ENCODE data around the gene EIF4ENIF1.

EIF4ENIF1 gene

GRCh38 chr22:31475800-31476199 is 13.8 kb downstream of the EIF4ENIF1 start:
- Histone ChIP-seq H3K4me3 (ENCODE audit: low read depth, low read length) (no peak overlapping the region), H3K4me1 (ENCODE audit: control insufficient read depth, insufficient read depth, low read length, unreplicated experiment) (no peaks in the 10 kb centered on the region), H3K27ac (ENCODE audit: low read depth, low read length) (no peak overlapping the region), H3K27me3 (ENCODE audit: insufficient read depth, low read length) (no peaks in the 10 kb centered on the region), H3K36me3 (ENCODE audit: insufficient read depth, low read length) (no peaks in the 10 kb centered on the region; the same call in 1 of the 2 replicates), H2AFZ (ENCODE audit: low read length, unreplicated experiment) (no peak overlapping the region), H3K79me2 (ENCODE audit: control insufficient read depth, insufficient read depth, low read length, unreplicated experiment) (peaks cover 13% of the 10 kb centered on the region)

- Histone ChIP-seq H3K79me2 (ENCODE audit: control insufficient read depth, insufficient read depth, low read length, unreplicated experiment) (peaks cover 13% of the 10 kb centered on the region), H3K36me3 (ENCODE audit: insufficient read depth, low read length) (no peaks in the 10 kb centered on the region; the same call in 1 of the 2 replicates)
These were observed 14.9 kb downstream of the EIF4ENIF1 start for GRCh38 chr22:31474743-31475142.

GRCh38 chr22:31465307-31465706 is 24.3 kb downstream of the EIF4ENIF1 start:
- no peak overlapping the region for H2AFZ ChIP-seq (ENCODE audit: low read length, unreplicated experiment)
- H3K36me3 ChIP-seq (ENCODE audit: insufficient read depth, low read length) = peaks cover 4% of the 10 kb centered on the region; the same call in 1 of the 2 replicates
- H3K4me1 ChIP-seq (ENCODE audit: control insufficient read depth, insufficient read depth, low read length, unreplicated experiment) = no peaks in the 10 kb centered on the region
- H3K27me3 ChIP-seq (ENCODE audit: insufficient read depth, low read length) = no peaks in the 10 kb centered on the region
- H3K79me2 ChIP-seq (ENCODE audit: control insufficient read depth, insufficient read depth, low read length, unreplicated experiment) = peaks cover 7% of the 10 kb centered on the region
- no peak overlapping the region for H3K27ac ChIP-seq (ENCODE audit: low read depth, low read length)
- H3K4me3 ChIP-seq (ENCODE audit: low read depth, low read length) = no peak overlapping the region

More at GRCh38 chr22:31474743-31475142, 14.9 kb downstream of the EIF4ENIF1 start:
- Histone ChIP-seq H3K27ac (ENCODE audit: low read depth, low read length) (no peak overlapping the region), H2AFZ (ENCODE audit: low read length, unreplicated experiment) (no peak overlapping the region), H3K27me3 (ENCODE audit: insufficient read depth, low read length) (no peaks in the 10 kb centered on the region), H3K4me3 (ENCODE audit: low read depth, low read length) (no peak overlapping the region), H3K4me1 (ENCODE audit: control insufficient read depth, insufficient read depth, low read length, unreplicated experiment) (no peaks in the 10 kb centered on the region)

GRCh38 chr22:31461699-31462098 is 27.9 kb downstream of the EIF4ENIF1 start:
- H3K4me1 ChIP-seq (ENCODE audit: control insufficient read depth, insufficient read depth, low read length, unreplicated experiment) = no peaks in the 10 kb centered on the region
- no peak overlapping the region for H3K27ac ChIP-seq (ENCODE audit: low read depth, low read length)
- peaks cover 5% of the 10 kb centered on the region for H3K79me2 ChIP-seq (ENCODE audit: control insufficient read depth, insufficient read depth, low read length, unreplicated experiment)
- peaks cover 4% of the 10 kb centered on the region for H3K36me3 ChIP-seq (ENCODE audit: insufficient read depth, low read length)
- H3K27me3 ChIP-seq (ENCODE audit: insufficient read depth, low read length) = no peaks in the 10 kb centered on the region
- no peak overlapping the region for H3K4me3 ChIP-seq (ENCODE audit: low read depth, low read length)
- H2AFZ ChIP-seq (ENCODE audit: low read length, unreplicated experiment) = no peak overlapping the region

GRCh38 chr22:31451709-31452571 is 37.7 kb downstream of the EIF4ENIF1 start:
- Histone ChIP-seq H3K4me1 (ENCODE audit: control insufficient read depth, insufficient read depth, low read length, unreplicated experiment) (peaks cover 3% of the 10 kb centered on the region), H3K79me2 (ENCODE audit: control insufficient read depth, insufficient read depth, low read length, unreplicated experiment) (no peaks in the 10 kb centered on the region), H2AFZ (ENCODE audit: low read length, unreplicated experiment) (no peak overlapping the region), H3K36me3 (ENCODE audit: insufficient read depth, low read length) (no peaks in the 10 kb centered on the region), H3K27me3 (ENCODE audit: insufficient read depth, low read length) (no peaks in the 10 kb centered on the region), H3K4me3 (ENCODE audit: low read depth, low read length) (no peak overlapping the region), H3K27ac (ENCODE audit: low read depth, low read length) (no peak overlapping the region)

GRCh38 chr22:31449506-31449905 is 40.1 kb downstream of the EIF4ENIF1 start:
- no peaks in the 10 kb centered on the region for H3K36me3 ChIP-seq (ENCODE audit: insufficient read depth, low read length)
- no peak overlapping the region for H3K27ac ChIP-seq (ENCODE audit: low read depth, low read length)
- H2AFZ ChIP-seq (ENCODE audit: low read length, unreplicated experiment) = no peak overlapping the region
- no peak overlapping the region for H3K4me3 ChIP-seq (ENCODE audit: low read depth, low read length)
- no peaks in the 10 kb centered on the region for H3K27me3 ChIP-seq (ENCODE audit: insufficient read depth, low read length)
- H3K79me2 ChIP-seq (ENCODE audit: control insufficient read depth, insufficient read depth, low read length, unreplicated experiment) = no peaks in the 10 kb centered on the region
- peaks cover 3% of the 10 kb centered on the region for H3K4me1 ChIP-seq (ENCODE audit: control insufficient read depth, insufficient read depth, low read length, unreplicated experiment)

DNA sequence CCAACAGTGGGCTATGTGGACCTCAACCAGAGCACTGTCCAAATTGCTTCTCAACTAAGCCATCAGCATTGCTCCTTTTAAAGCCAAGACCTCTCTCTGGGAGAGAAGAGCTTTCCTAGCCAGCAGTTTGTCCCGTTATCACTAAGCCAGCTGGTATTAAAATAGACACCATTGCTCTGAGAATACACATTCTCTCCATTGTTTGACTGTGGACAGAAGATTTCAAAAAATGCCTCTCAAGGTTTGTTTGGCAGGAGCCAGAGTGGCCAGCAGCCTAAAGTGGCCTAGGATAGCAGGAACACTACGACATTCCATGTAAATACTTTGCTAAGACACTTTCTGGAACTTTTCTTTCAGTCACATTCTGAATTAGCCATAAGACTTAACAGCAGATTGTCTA is 41.3 kb downstream of the EIF4ENIF1 start:
- Histone ChIP-seq H3K79me2 (ENCODE audit: control insufficient read depth, insufficient read depth, low read length, unreplicated experiment) (no peaks in the 10 kb centered on the region), H3K36me3 (ENCODE audit: insufficient read depth, low read length) (no peaks in the 10 kb centered on the region), H3K27ac (ENCODE audit: low read depth, low read length) (no peak overlapping the region), H3K27me3 (ENCODE audit: insufficient read depth, low read length) (no peaks in the 10 kb centered on the region), H3K4me3 (ENCODE audit: low read depth, low read length) (no peak overlapping the region), H2AFZ (ENCODE audit: low read length, unreplicated experiment) (no peak overlapping the region), H3K4me1 (ENCODE audit: control insufficient read depth, insufficient read depth, low read length, unreplicated experiment) (peaks cover 3% of the 10 kb centered on the region)

DNA sequence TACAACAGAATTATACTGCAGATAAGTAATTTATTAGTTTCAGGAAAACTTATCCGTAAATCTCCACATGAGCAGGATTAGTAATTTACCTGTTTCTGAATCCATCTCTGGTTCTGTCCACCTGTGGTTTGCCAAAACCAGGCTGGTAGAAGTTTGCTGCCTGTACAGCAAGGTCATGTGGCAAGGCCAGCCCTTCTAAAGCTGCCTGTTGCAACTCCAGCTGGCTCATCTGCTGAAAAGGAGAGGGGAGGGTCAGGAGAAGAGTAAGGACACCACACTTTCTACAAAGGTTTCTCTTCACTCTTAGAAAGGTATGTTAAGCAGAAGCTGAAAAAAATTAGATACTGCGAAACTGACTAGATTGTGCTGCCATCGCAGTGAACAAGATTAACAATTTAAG is 42.3 kb downstream of the EIF4ENIF1 start:
- Histone ChIP-seq H3K4me1 (ENCODE audit: control insufficient read depth, insufficient read depth, low read length, unreplicated experiment) (peaks cover 3% of the 10 kb centered on the region), H3K27ac (ENCODE audit: low read depth, low read length) (no peak overlapping the region), H3K36me3 (ENCODE audit: insufficient read depth, low read length) (no peaks in the 10 kb centered on the region), H3K79me2 (ENCODE audit: control insufficient read depth, insufficient read depth, low read length, unreplicated experiment) (no peaks in the 10 kb centered on the region), H2AFZ (ENCODE audit: low read length, unreplicated experiment) (no peak overlapping the region), H3K4me3 (ENCODE audit: low read depth, low read length) (no peak overlapping the region), H3K27me3 (ENCODE audit: insufficient read depth, low read length) (no peaks in the 10 kb centered on the region)

DNA sequence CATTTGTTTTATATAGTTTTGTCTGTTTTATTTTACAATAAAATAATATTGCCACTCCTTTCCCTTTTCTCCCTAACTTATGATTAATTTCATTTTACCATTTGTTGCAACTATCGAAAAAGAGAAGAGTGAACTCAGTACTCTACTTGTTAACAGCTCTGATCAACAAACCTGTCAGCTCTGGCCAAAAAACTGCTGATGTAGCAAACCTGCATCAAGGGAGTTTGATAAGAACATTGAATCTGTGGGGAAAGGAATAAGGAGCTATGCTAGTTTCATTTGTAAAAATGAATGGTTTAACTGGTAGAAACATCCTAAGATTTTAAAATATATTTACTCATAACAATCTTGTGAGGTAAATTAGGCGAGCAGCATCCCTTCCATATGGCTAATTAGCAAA is 42.9 kb downstream of the EIF4ENIF1 start:
- H3K4me1 ChIP-seq (ENCODE audit: control insufficient read depth, insufficient read depth, low read length, unreplicated experiment) = no peaks in the 10 kb centered on the region
- no peak overlapping the region for H3K4me3 ChIP-seq (ENCODE audit: low read depth, low read length)
- no peaks in the 10 kb centered on the region for H3K36me3 ChIP-seq (ENCODE audit: insufficient read depth, low read length)

GRCh38 chr22:31446208-31446607 is 43.4 kb downstream of the EIF4ENIF1 start:
- Histone ChIP-seq H3K79me2 (ENCODE audit: control insufficient read depth, insufficient read depth, low read length, unreplicated experiment) (no peaks in the 10 kb centered on the region), H3K4me1 (ENCODE audit: control insufficient read depth, insufficient read depth, low read length, unreplicated experiment) (no peaks in the 10 kb centered on the region), H3K27ac (ENCODE audit: low read depth, low read length) (no peak overlapping the region), H3K27me3 (ENCODE audit: insufficient read depth, low read length) (no peaks in the 10 kb centered on the region), H3K4me3 (ENCODE audit: low read depth, low read length) (no peak overlapping the region), H2AFZ (ENCODE audit: low read length, unreplicated experiment) (no peak overlapping the region), H3K36me3 (ENCODE audit: insufficient read depth, low read length) (no peaks in the 10 kb centered on the region)

More for the DNA sequence above, 42.9 kb downstream of the EIF4ENIF1 start:
- H3K79me2 ChIP-seq (ENCODE audit: control insufficient read depth, insufficient read depth, low read length, unreplicated experiment) = no peaks in the 10 kb centered on the region
- H2AFZ ChIP-seq (ENCODE audit: low read length, unreplicated experiment) = no peak overlapping the region
- no peak overlapping the region for H3K27ac ChIP-seq (ENCODE audit: low read depth, low read length)
- no peaks in the 10 kb centered on the region for H3K27me3 ChIP-seq (ENCODE audit: insufficient read depth, low read length)

- Histone ChIP-seq H2AFZ (ENCODE audit: low read length, unreplicated experiment) (no peak overlapping the region), H3K4me3 (ENCODE audit: low read depth, low read length) (no peak overlapping the region), H3K27me3 (ENCODE audit: insufficient read depth, low read length) (no peaks in the 10 kb centered on the region), H3K36me3 (ENCODE audit: insufficient read depth, low read length) (no peaks in the 10 kb centered on the region), H3K27ac (ENCODE audit: low read depth, low read length) (no peak overlapping the region), H3K4me1 (ENCODE audit: control insufficient read depth, insufficient read depth, low read length, unreplicated experiment) (no peaks in the 10 kb centered on the region), H3K79me2 (ENCODE audit: control insufficient read depth, insufficient read depth, low read length, unreplicated experiment) (no peaks in the 10 kb centered on the region)
These were observed 44.0 kb downstream of the EIF4ENIF1 start for GRCh38 chr22:31445642-31446041.

Data from ACC112 (cell line).